Measurements from ENCODE around the gene TLR7. TPM values are rescaled to one million over a fixed set of nuclear protein-coding genes. Genes with fewer than 3 reads are reported as not detected.

TLR7 gene
- total and polyA plus RNA-seq, 2 experiments from 2014 or later: not detected

DNA sequence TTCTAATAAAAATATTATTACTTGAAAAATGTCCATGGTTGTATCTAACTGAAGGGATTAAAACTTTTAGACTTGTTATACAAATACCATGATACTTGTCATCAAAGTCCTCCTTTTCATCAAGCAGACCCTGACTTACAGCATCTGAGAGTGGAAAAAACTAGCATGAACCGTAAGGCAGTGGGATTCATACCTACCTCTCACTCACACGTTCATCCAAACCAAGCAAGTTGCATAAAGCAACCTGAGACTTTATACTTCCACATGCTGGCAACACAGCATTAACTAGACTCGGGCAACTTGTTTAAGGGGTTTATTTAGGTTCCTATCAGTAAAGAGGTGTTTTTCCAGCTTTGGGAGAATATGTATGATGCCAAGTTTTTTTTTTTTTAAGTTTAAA is 22.6 kb upstream of the TLR7 start:
- Histone ChIP-seq H3K27me3 (replicated peaks; ENCODE audit: insufficient read depth) (no peaks in the 10 kb centered on the region), H3K4me3 (no peak overlapping the region), H3K36me3 (ENCODE audit: low read depth) (no peaks in the 10 kb centered on the region), H4K20me1 (ENCODE audit: insufficient read depth) (no peaks in the 10 kb centered on the region), H3F3A (ENCODE audit: insufficient read depth) (no peaks in the 10 kb centered on the region), H2AFZ (no peak overlapping the region), H3K9ac (no peak overlapping the region), H3K4me1 (ENCODE audit: insufficient read depth) (no peaks in the 10 kb centered on the region), H3K9me3 (ENCODE audit: low read depth) (no peaks in the 10 kb centered on the region), H3K4me2 (ENCODE audit: unreplicated experiment) (no peak overlapping the region), H3K9me2 (ENCODE audit: insufficient read depth) (no peaks in the 10 kb centered on the region), H3K27ac (no peak overlapping the region), H3K79me2 (ENCODE audit: insufficient read depth) (no peaks in the 10 kb centered on the region)
- in situ Hi-C loops (cut with MboI): no loop called here
- TF ChIP-seq EZH2phosphoT487 (IDR thresholded peaks at IDR 0.05; ENCODE audit: insufficient read depth, low read depth): no peak
- no peak for TF ChIP-seq EZH2 (IDR thresholded peaks at IDR 0.05; ENCODE audit: insufficient read depth, poor library complexity, severe bottlenecking)
- no peak for DNase-seq
- WGBS, 2 experiments (ENCODE audit: low coverage in 1 of 2, low lambda C conversion rate in 2 of 2, missing lambda C conversion rate in 2 of 2): 23 to 27% methylated on average over 3 of the region's 3 CpGs

DNA sequence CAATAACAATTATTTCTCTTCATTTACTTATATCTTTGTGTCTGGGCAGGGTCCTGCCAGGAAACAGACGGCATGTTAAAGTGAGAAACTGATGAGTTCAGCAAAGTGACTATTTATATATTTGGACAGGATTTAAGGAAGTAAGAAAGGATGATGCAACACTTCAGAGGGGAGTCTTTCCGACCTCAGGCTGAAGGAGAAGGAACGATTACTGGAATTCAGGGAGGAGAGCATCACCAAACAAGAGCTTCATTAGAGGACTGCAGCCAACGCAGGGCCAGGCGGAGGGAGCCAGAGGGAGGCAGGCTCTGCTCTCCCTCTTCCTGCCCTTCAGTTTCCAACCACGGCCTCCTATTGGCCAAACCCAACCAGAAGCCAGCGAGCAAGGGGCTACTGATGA is 1.5 kb upstream of the TLR7 start:
- no peak for DNase-seq
- H2AFZ ChIP-seq: no peak overlapping the region
- 24 to 26% methylated on average over 7 of the region's 7 CpGs for WGBS, 2 experiments (ENCODE audit: low coverage in 1 of 2, low lambda C conversion rate in 2 of 2, missing lambda C conversion rate in 2 of 2)
- H3K4me1 ChIP-seq (ENCODE audit: insufficient read depth): no peaks in the 10 kb centered on the region
- H3K27me3 ChIP-seq (replicated peaks; ENCODE audit: insufficient read depth): no peaks in the 10 kb centered on the region
- no peak overlapping the region for H3K9ac ChIP-seq
- TF ChIP-seq EZH2phosphoT487 (IDR thresholded peaks at IDR 0.05; ENCODE audit: insufficient read depth, low read depth): no peak
- no peak for TF ChIP-seq EZH2 (IDR thresholded peaks at IDR 0.05; ENCODE audit: insufficient read depth, poor library complexity, severe bottlenecking)
- H3K9me2 ChIP-seq (ENCODE audit: insufficient read depth): no peaks in the 10 kb centered on the region
- no peaks in the 10 kb centered on the region for H3F3A ChIP-seq (ENCODE audit: insufficient read depth)
- in situ Hi-C loops (cut with MboI): no loop called here
- H3K9me3 ChIP-seq (ENCODE audit: low read depth): no peaks in the 10 kb centered on the region
- no peaks in the 10 kb centered on the region for H3K79me2 ChIP-seq (ENCODE audit: insufficient read depth)
- H3K27ac ChIP-seq: no peak overlapping the region
- H3K4me2 ChIP-seq (ENCODE audit: unreplicated experiment): no peak overlapping the region
- H3K36me3 ChIP-seq (ENCODE audit: low read depth): no peaks in the 10 kb centered on the region
- no peaks in the 10 kb centered on the region for H4K20me1 ChIP-seq (ENCODE audit: insufficient read depth)
- H3K4me3 ChIP-seq: no peak overlapping the region

DNA sequence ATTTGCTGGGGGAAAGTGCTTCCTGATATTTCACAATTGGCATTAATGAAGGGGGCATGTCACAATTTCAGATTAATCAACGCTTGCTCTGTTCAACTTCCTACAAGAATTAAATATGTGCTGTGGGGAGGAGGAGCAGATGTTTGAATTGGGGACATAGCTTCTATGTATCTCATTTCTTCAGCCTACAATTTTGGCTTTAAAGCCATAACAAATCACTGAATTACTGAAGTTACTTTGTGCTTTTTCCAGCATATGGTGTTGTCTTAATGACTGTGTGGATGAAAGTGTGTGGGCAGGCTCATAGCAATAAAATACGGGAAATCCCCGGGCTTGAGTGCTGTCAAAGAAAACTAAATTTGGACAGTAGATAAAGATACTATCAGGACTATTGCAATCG is 813 bp downstream of the TLR7 start:
- DNase-seq: no peak
- no peak overlapping the region for H3K4me2 ChIP-seq (ENCODE audit: unreplicated experiment)
- in situ Hi-C loops (cut with MboI): no loop called here
- no peaks in the 10 kb centered on the region for H4K20me1 ChIP-seq (ENCODE audit: insufficient read depth)
- H3K9me2 ChIP-seq (ENCODE audit: insufficient read depth): no peaks in the 10 kb centered on the region
- no peaks in the 10 kb centered on the region for H3K36me3 ChIP-seq (ENCODE audit: low read depth)
- no peaks in the 10 kb centered on the region for H3K79me2 ChIP-seq (ENCODE audit: insufficient read depth)
- H3K9me3 ChIP-seq (ENCODE audit: low read depth): no peaks in the 10 kb centered on the region
- TF ChIP-seq EZH2phosphoT487 (IDR thresholded peaks at IDR 0.05; ENCODE audit: insufficient read depth, low read depth): no peak
- TF ChIP-seq EZH2 (IDR thresholded peaks at IDR 0.05; ENCODE audit: insufficient read depth, poor library complexity, severe bottlenecking): no peak
- H3K4me1 ChIP-seq (ENCODE audit: insufficient read depth): no peaks in the 10 kb centered on the region
- no peak overlapping the region for H3K27ac ChIP-seq
- H3K9ac ChIP-seq: no peak overlapping the region
- 9 to 24% methylated on average over 4 of the region's 4 CpGs for WGBS, 2 experiments (ENCODE audit: low coverage in 1 of 2, low lambda C conversion rate in 2 of 2, missing lambda C conversion rate in 2 of 2)
- H3K4me3 ChIP-seq: no peak overlapping the region
- H3F3A ChIP-seq (ENCODE audit: insufficient read depth): no peaks in the 10 kb centered on the region
- H3K27me3 ChIP-seq (replicated peaks; ENCODE audit: insufficient read depth): no peaks in the 10 kb centered on the region
- H2AFZ ChIP-seq: no peak overlapping the region

DNA sequence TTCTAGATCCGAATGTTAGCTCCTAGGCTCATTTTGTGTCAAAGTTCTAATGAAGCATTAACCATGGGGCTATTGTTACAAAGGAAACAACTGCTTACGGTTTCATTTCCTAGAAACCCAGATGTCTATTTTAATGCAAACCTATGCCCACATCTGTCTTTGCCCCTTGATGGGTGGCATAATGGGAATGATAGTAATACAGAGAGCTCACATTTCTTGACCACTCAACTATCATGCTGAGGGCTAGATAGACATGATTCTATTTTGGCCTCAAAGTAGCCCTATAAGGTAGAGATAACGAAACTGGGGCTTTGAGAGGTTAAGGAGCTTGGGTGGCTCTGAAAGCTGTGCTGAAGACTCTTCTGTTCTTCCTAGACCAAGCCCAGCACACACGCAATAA is 1.9 kb downstream of the TLR7 start:
- H2AFZ ChIP-seq: no peak overlapping the region
- H3K4me3 ChIP-seq: no peak overlapping the region
- no peak overlapping the region for H3K4me2 ChIP-seq (ENCODE audit: unreplicated experiment)
- no peaks in the 10 kb centered on the region for H4K20me1 ChIP-seq (ENCODE audit: insufficient read depth)
- WGBS, 2 experiments (ENCODE audit: low coverage in 1 of 2, low lambda C conversion rate in 2 of 2, missing lambda C conversion rate in 2 of 2): 29 to 31% methylated on average over 4 of the region's 4 CpGs
- TF ChIP-seq EZH2 (IDR thresholded peaks at IDR 0.05; ENCODE audit: insufficient read depth, poor library complexity, severe bottlenecking) (no peak), EZH2phosphoT487 (IDR thresholded peaks at IDR 0.05; ENCODE audit: insufficient read depth, low read depth) (no peak)
- no peaks in the 10 kb centered on the region for H3K79me2 ChIP-seq (ENCODE audit: insufficient read depth)
- no peak overlapping the region for H3K9ac ChIP-seq
- no peaks in the 10 kb centered on the region for H3F3A ChIP-seq (ENCODE audit: insufficient read depth)
- no peaks in the 10 kb centered on the region for H3K9me2 ChIP-seq (ENCODE audit: insufficient read depth)
- in situ Hi-C loops (cut with MboI): no loop called here
- no peak for DNase-seq
- no peaks in the 10 kb centered on the region for H3K4me1 ChIP-seq (ENCODE audit: insufficient read depth)
- H3K36me3 ChIP-seq (ENCODE audit: low read depth): no peaks in the 10 kb centered on the region
- H3K9me3 ChIP-seq (ENCODE audit: low read depth): no peaks in the 10 kb centered on the region
- H3K27me3 ChIP-seq (replicated peaks; ENCODE audit: insufficient read depth): no peaks in the 10 kb centered on the region
- no peak overlapping the region for H3K27ac ChIP-seq

DNA sequence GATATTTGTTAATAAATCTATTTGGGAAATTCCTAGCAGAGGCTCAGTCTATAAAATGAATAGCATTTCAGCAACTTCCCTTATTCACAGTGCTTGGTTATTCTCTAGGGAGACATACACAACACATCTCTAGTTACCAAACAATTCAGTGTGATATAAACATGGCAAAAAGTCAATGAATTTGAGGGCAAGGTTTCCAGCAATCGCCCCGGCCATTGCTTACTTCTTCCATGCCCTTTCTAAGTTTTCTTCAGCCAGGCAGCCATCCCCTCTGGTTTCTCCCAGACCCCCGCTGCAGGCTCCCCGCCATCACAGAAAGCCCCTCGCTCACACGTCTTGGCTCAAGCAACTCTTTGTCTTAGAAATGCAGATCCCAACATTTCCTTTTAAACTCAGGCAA is 4.4 kb downstream of the TLR7 start:
- H3K9ac ChIP-seq: no peak overlapping the region
- in situ Hi-C loops (cut with MboI): no loop called here
- no peaks in the 10 kb centered on the region for H4K20me1 ChIP-seq (ENCODE audit: insufficient read depth)
- H3K36me3 ChIP-seq (ENCODE audit: low read depth): no peaks in the 10 kb centered on the region
- no peaks in the 10 kb centered on the region for H3K4me1 ChIP-seq (ENCODE audit: insufficient read depth)
- H3K4me2 ChIP-seq (ENCODE audit: unreplicated experiment): no peak overlapping the region
- no peaks in the 10 kb centered on the region for H3K79me2 ChIP-seq (ENCODE audit: insufficient read depth)
- WGBS, 2 experiments (ENCODE audit: low coverage in 1 of 2, low lambda C conversion rate in 2 of 2, missing lambda C conversion rate in 2 of 2): 6 to 56% methylated on average over 2 to 6 of the region's 6 CpGs
- H3F3A ChIP-seq (ENCODE audit: insufficient read depth): no peaks in the 10 kb centered on the region
- no peaks in the 10 kb centered on the region for H3K27me3 ChIP-seq (replicated peaks; ENCODE audit: insufficient read depth)
- no peak overlapping the region for H3K27ac ChIP-seq
- no peak overlapping the region for H3K4me3 ChIP-seq
- no peaks in the 10 kb centered on the region for H3K9me3 ChIP-seq (ENCODE audit: low read depth)
- H2AFZ ChIP-seq: no peak overlapping the region
- no peak for TF ChIP-seq EZH2phosphoT487 (IDR thresholded peaks at IDR 0.05; ENCODE audit: insufficient read depth, low read depth)
- TF ChIP-seq EZH2 (IDR thresholded peaks at IDR 0.05; ENCODE audit: insufficient read depth, poor library complexity, severe bottlenecking): no peak
- no peak for DNase-seq
- no peaks in the 10 kb centered on the region for H3K9me2 ChIP-seq (ENCODE audit: insufficient read depth)
